ENCODE data around the gene TAX1BP1.

- no peak for TF ChIP-seq RAD21 (IDR thresholded peaks at IDR 0.05)
- no peak for TF ChIP-seq CTCF (IDR thresholded peaks at IDR 0.05; ENCODE audit: low read depth, low read length, missing input control)
- TF ChIP-seq NR2F2 (IDR thresholded peaks at IDR 0.05) = no peak
- TF ChIP-seq MAX (IDR thresholded peaks at IDR 0.05) = no peak
- no peak for TF ChIP-seq TAF1 (conservative IDR thresholded peaks at IDR 0.05)
- no peak for TF ChIP-seq SP1 (IDR thresholded peaks at IDR 0.05)
- TF ChIP-seq YY1 (IDR thresholded peaks at IDR 0.05) = no peak
- TF ChIP-seq GABPA (IDR thresholded peaks at IDR 0.05 in 1 of 2, conservative IDR thresholded peaks at IDR 0.05 in 1 of 2) = no peak
These were observed 128.2 kb downstream of the TAX1BP1 start for GRCh38 chr7:27868131-27868550.

All from liver (tissue), 3 donors.